NCI-H82 (cell line): ENCODE data around the gene HEATR3.

ENCODE experiments used
- DNase-seq: peaks from one replicate; lab custom pipeline; 2025; lab: John Stamatoyannopoulos, UW

HEATR3 gene

GRCh38 chr16:50153596-50154419 is 88.0 kb downstream of the HEATR3 start:
- DNase-seq = no peak

GRCh38 chr16:50154420-50154950 is 88.7 kb downstream of the HEATR3 start:
- peak; percentile 24 for DNase-seq

GRCh38 chr16:50155925-50156324 is 90.2 kb downstream of the HEATR3 start:
- peak; percentile 56 for DNase-seq
